22Rv1 (cell line): ENCODE measurements around the gene PPP1R12B.
A peak's percentile ranks its signal among the peaks of the same experiment; 100 is the strongest.
"Not testable (repeated sequence)": the region's sequence is repeated elsewhere in the genome, so short reads cannot be mapped to it uniquely, and the experiment has no call there.

ENCODE experiments used
- H3K27ac ChIP-seq: fragments of 450-650 bp; 2 replicates; pipeline ENCODE4 v1.5.1; 2017
- ZFX ChIP-seq: fragments of 450-650 bp; IDR thresholded peaks from 2 replicates; pipeline ENCODE4 v1.6.1; 2017; ENCODE audit warnings: antibody characterized with exemption, borderline replicate concordance
- TF ChIP-seq, protein P1 (sequence below): fragments of 450-650 bp; IDR thresholded peaks from 2 replicates; pipeline ENCODE4 v1.5.1; 2017; ENCODE audit warnings: mild to moderate bottlenecking

PPP1R12B gene

GRCh38 chr1:202603435-202603834 is 254.9 kb downstream of the PPP1R12B start:
- H3K27ac ChIP-seq, result no peak overlapping the region
- TF ChIP-seq ZFX, result no peak
- TF ChIP-seq, protein P1, sequence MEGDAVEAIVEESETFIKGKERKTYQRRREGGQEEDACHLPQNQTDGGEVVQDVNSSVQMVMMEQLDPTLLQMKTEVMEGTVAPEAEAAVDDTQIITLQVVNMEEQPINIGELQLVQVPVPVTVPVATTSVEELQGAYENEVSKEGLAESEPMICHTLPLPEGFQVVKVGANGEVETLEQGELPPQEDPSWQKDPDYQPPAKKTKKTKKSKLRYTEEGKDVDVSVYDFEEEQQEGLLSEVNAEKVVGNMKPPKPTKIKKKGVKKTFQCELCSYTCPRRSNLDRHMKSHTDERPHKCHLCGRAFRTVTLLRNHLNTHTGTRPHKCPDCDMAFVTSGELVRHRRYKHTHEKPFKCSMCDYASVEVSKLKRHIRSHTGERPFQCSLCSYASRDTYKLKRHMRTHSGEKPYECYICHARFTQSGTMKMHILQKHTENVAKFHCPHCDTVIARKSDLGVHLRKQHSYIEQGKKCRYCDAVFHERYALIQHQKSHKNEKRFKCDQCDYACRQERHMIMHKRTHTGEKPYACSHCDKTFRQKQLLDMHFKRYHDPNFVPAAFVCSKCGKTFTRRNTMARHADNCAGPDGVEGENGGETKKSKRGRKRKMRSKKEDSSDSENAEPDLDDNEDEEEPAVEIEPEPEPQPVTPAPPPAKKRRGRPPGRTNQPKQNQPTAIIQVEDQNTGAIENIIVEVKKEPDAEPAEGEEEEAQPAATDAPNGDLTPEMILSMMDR, result no peak

- TF ChIP-seq, protein P1, result no peak
- no peak for TF ChIP-seq ZFX
- no peak overlapping the region for H3K27ac ChIP-seq
These were observed 257.0 kb downstream of the PPP1R12B start for GRCh38 chr1:202605515-202605914.

DNA sequence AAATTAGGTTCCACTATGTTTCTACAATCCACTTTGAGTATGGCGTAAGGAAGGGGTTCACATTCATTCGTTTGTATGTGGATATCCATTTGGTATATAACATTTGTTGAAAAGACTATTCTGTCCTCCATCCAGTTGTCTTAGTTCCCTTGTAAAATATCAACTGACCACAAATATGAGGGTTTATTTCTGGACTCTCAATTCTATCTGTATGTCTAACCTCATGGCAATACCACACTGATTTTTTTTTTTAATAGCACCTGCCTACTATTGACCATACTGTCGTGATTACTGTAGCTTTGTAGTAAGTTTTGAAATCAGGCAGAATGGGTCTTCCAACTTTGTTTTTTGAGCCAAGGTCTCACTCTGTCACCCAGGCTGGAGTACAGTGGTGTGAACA is 263.5 kb downstream of the PPP1R12B start:
- H3K27ac ChIP-seq, result not testable (repeated sequence)

GRCh38 chr1:202613571-202613970 is 265.1 kb downstream of the PPP1R12B start:
- no peak overlapping the region for H3K27ac ChIP-seq
- TF ChIP-seq, protein P1, result no peak
- TF ChIP-seq ZFX, result no peak

GRCh38 chr1:202614363-202615207 is 266.1 kb downstream of the PPP1R12B start:
- H3K27ac ChIP-seq, result not testable (repeated sequence)
- TF ChIP-seq, protein P1, result peak; percentile 17; the same call in 1 of the 2 replicates

GRCh38 chr1:202615208-202615500 is 266.7 kb downstream of the PPP1R12B start:
- not testable (repeated sequence) for H3K27ac ChIP-seq

DNA sequence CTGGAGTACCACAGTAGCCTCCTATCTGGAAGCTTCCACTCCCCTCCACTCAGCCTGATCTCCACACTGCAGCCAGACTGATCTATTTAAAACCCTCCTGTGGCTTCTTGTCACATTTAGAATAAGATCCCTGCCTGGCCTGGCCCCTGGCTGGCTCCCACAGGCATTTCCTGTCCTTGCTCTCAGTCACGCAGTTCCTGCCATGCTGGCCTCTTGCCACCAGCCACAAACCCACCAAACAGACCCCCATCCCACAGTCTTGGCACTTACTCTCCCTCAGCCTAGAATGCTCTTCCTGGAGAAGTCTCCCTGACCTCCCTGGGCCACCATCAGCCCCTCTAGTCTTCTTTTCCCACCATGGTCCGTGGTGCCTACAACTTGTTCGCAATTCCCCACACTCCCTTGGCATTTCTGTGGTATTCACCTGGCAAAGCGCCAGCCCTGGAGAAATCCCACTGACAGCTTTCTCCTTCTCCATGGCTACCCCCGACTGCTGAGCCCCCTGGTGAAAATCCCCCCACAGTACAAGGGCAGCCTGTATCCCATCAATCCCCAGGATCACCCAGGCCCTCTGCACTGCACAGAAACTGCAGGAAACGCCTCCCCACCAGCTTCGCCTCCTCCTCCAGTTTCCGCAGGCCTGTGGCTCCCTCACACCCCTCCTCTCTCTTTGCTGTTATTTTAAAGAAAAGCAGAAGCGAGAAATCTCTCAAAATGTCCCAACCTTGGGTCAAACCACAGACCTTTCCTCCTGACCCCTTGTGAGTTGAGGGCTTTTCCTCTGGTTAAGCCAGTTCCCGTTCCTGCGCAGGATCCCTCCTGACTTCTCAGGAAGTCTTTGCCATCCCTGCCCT is 267.2 kb downstream of the PPP1R12B start:
- no peak for TF ChIP-seq ZFX
- TF ChIP-seq, protein P1, result no peak

GRCh38 chr1:202616355-202616915 is 267.9 kb downstream of the PPP1R12B start:
- TF ChIP-seq, protein P1, result no peak
- no peak for TF ChIP-seq ZFX
- H3K27ac ChIP-seq, result no peak overlapping the region

More for the DNA sequence above, 267.2 kb downstream of the PPP1R12B start:
- H3K27ac ChIP-seq, result no peak overlapping the region

- not testable (repeated sequence) for H3K27ac ChIP-seq
These were observed 270.5 kb downstream of the PPP1R12B start for GRCh38 chr1:202619012-202619411.
